Measurements from ENCODE around the gene ITGA8.

GRCh38 chr10:15739254-15739970 lies 19.7 kb upstream of the ITGA8 start:
- TF ChIP-seq CTCF (optimal IDR thresholded peaks at IDR 0.05 in 1 of 3, IDR thresholded peaks at IDR 0.05 in 1 of 3, conservative IDR thresholded peaks at IDR 0.05 in 1 of 3; ENCODE audit: extremely low read depth in 1 of 3, insufficient read depth in 2 of 3, low read length in 3 of 3) (no peak), EZH2 (IDR thresholded peaks at IDR 0.05; ENCODE audit: low read length) (no peak)
